GM21381 (cell line): Measurements from ENCODE around the gene AKR1C1.
"Not testable (repeated sequence)": the region's sequence is repeated elsewhere in the genome, so short reads cannot be mapped to it uniquely, and the experiment has no call there.

Source experiments
- ATAC-seq: cut with Tn5 transposase; IDR thresholded peaks from one replicate; pipeline ENCODE4 v1.9.1; 2021; ENCODE audit warnings: mild to moderate bottlenecking, moderate library complexity; ENCODE audit not compliant: unreplicated experiment

AKR1C1 gene

DNA sequence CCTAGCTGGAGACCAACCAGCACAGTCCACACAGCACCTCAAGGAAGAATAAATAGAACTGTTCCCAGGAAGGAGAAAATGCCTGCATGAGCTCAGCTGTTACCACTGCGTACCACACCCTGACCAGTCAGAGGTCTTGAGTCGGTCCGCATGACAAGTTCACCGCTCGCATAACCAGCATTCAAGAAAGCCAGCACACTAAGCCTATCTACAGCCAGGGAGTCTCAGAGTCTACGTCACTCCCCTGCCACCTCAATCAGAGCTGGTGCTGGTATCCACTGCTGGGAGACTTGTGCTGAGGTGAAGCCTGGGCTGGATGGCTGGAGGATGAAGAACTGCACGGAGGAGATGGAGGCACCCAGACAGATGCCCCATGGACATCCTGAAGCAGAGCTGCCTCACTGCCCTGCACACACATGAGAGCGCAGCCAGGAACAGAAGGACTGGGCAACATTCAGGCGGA is 19.6 kb downstream of the AKR1C1 start:
- ATAC-seq, result no peak

GRCh38 chr10:4983615-4984216 is 20.5 kb downstream of the AKR1C1 start:
- no peak for ATAC-seq

GRCh38 chr10:4984223-4984622 is 21.0 kb downstream of the AKR1C1 start:
- no peak for ATAC-seq

DNA sequence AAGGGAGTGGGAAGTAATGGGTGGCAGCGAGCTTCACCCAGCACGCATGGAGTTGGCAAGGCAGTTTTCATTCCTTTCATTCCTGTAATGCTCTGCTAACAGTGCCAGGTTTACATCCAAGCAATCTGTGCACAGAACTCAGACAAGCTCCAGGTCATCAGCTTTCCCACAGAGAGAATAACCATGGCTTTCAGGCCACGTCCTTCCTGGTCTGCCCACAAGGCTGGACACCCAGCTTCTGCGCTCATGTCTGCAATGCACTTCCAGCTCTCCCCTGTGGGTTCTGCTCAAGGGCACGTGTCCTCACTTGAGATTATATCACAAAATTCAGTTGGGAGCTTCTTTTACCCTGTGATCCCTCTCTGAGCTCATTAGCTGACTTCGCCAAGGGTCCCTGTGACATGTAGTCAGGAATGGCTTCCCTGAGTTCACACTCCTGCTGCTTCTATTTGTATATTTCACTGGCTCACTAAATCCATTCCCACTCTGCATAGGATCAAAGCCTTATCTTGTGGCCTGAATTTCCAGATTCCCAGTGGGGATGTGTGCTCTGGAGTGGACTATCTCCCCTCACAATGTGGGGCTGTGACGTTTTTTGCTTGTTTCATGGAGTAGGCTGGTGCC is 21.9 kb downstream of the AKR1C1 start:
- no peak for ATAC-seq

GRCh38 chr10:4988000-4988641 is 24.9 kb downstream of the AKR1C1 start:
- not testable (repeated sequence) for ATAC-seq

GRCh38 chr10:4990217-4990616 is 27.0 kb downstream of the AKR1C1 start:
- ATAC-seq, result no peak

- not testable (repeated sequence) for ATAC-seq
Observed at GRCh38 chr10:4991463-4991862, 28.2 kb downstream of the AKR1C1 start.

DNA sequence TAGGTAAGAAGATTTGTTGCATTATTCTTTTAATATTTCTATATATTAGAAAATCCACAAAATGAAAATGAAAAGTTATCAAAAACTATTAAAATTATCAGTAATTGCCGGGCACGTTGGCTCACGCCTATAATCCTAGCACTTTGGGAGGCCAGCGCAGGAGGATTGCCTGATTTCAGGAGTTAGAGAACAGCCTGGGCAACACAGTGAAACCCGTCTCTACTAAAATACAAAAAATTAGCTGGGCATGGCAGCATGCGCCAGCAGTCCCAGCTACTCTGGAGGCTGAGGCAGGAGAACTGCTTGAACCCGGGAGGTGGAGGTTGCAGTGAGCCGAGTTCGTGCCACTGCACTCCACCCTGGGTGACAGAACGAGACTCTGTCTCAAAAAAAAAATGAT is 29.3 kb downstream of the AKR1C1 start:
- not testable (repeated sequence) for ATAC-seq

GRCh38 chr10:4994260-4994659 is 31.0 kb downstream of the AKR1C1 start:
- ATAC-seq, result not testable (repeated sequence)

DNA sequence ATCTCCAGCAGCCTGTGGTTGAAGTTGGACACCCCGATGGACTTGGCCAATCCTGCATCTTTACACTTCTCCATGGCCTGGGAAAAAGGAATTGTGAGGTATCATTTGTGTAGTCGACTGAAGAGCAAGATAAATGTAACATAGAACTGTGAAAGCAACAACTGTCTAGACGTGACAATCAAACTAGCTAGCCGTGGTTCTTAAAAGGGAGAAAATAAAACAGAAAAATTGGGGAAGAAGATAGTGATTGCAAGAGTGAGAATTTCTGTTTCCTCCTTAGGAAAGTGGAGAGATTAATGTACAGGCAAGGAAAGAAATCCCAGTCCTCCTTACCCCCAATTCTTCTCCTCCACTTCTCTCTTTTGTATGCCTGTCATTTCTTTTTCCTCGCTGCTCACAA is 35.5 kb downstream of the AKR1C1 start:
- no peak for ATAC-seq

- no peak for ATAC-seq
Observed at GRCh38 chr10:5002013-5002727, 39.0 kb downstream of the AKR1C1 start.

- ATAC-seq, result not testable (repeated sequence)
Observed at GRCh38 chr10:5003127-5004029, 40.2 kb downstream of the AKR1C1 start, which contains the start of gene AKR1C2. Gene AKR1C2 (minus strand): TSS chr10:5003857. CDS start chr10:5003835, 22 bp downstream.

- not testable (repeated sequence) for ATAC-seq
Observed at GRCh38 chr10:5004030-5004385, 40.8 kb downstream of the AKR1C1 start.

- not testable (repeated sequence) for ATAC-seq
Observed at GRCh38 chr10:5004501-5004900, 41.3 kb downstream of the AKR1C1 start.

GRCh38 chr10:5008857-5009548 is 45.8 kb downstream of the AKR1C1 start:
- not testable (repeated sequence) for ATAC-seq

DNA sequence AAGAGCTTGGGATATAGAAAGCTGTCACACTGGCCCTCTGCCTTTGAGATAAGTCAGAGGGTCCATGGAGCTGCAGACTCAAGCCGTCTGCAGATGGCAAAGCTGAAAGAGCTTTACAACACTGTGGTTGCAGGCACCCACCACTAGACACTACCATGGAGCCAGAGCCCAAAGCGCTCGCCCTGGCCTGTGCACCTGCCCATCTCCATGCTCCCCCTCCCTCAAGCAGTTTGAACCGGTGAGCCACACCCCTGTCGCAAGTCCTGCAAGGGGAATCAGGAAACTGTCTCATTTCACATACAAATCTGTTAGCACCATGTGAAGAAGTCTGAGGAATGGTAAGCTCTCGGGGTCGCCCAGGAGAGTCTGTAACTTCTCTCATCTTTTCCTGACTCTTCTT is 46.8 kb downstream of the AKR1C1 start:
- not testable (repeated sequence) for ATAC-seq

DNA sequence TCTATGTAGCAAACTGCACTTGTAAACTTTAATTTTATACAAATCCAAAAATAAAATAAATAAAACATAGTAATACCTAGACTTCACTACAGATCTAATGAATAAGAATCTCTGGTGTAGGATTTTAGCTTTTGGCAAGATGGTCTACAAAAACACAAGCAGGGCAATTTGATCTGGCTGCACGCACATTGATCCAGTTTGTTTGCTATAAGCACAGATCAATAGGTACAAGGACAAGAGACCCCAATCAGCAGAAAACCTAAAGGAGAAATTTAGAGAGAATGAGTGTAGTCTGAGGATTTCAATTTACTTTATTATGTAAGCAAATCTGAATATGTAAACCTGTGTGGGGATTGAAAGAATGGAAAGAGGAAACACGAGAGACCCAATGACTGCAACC is 48.2 kb downstream of the AKR1C1 start:
- ATAC-seq, result not testable (repeated sequence)

DNA sequence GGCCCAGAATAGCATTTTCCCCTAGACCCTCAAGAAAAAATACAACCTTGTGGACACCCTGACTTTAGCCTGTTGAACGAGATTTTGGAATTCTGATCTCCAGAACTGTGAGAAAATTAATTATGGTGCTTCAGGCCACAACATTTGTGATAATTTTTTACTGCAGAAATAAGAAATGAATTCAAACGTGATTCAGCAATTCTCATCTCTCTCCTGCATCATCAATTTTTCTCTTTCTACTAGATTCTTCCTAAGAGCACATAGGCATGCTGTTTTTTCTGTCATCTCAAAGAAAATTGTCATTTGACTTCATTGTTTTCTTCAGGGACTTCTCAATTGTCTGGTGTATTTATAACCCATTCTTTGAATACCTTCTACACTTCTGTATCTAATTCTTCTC is 49.4 kb downstream of the AKR1C1 start:
- ATAC-seq, result no peak

GRCh38 chr10:5013385-5013784 is 50.2 kb downstream of the AKR1C1 start:
- ATAC-seq, result no peak
